ENCODE results near the gene POLR2H.

The POLR2H gene

DNA sequence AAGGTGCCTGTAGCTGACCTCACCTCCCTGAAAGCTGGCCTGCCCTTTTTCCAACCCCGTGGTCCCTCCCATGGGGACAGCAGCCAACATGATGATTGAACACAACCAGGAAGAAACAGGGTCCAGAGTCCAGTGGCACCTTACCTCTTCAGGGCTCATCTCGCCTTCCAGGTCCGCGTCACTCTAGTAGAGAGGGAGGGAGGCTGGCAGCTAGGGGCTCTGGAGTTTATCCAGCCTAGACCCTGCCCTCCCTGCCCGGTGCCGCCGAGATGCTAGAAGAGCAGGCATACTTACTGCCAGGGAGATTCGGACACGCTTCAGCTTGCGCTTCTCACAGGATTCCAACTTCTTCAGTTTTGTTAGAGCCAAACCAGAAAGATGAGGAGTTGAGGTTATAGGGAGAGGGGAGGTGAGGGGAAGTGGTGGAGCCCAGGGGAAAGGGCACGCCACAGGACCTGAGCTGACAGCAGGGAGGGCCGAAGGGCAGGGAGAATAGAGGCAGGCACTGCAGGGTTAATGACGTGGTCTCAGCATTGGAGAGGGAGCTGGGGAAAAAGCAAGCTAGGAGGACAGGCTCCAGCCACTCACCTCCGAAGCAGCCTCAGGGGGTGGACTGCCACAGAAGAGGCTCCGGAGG lies 9.2 kb upstream of the POLR2H start:
- DNase-seq (ENCODE audit: low read depth), result no peak

DNA sequence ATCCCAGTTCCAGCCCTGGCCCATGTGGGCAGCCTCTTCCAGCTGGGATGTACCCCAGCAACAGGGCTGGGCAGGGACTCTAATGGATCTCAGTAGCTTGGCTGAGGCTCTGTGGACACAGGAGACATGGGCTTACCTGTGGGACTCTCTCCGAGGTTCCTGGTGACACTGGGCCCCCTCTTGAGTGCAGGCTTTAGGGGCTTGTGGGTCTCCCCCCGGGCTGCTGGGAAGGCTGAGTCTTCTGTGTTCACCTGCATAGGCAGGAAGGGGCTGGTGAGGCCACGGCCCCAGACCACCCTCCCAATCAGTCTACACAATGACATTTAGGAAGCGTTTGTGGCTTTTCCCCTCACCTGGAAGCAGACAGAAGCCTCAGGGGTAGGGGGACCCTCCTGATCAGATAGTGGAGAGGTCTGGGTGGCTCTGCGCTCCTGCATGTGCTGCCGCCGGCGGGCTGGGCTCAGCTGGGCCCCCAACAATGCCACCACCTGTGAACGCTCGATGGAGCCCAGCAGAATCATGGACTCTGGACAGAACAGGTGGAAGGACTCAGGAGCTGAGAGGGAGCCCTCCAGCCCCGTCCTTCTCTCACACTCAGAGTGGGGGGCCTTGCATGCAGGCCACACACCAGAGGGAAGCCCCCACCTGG lies 8.5 kb upstream of the POLR2H start:
- no peak for DNase-seq (ENCODE audit: low read depth)

DNA sequence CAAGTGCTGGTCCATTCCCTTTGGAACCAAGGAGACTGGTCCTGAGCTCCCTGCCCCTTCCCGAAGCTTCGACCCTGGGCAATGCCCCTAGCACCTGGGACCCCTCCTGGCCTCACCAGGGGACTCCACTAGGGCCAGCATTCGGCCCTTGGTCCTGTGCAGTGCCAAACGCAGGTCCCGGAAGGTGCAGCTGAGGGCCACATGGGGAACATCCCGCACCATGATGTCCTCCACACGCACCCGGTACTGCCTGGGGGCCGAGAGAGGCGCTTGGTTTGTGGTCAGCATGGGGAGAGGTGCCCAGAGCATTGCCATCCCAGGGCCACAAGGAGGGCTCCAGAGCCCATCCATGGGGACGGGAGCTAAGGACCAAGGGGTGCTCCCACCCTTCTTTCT lies 8.0 kb upstream of the POLR2H start:
- DNase-seq (ENCODE audit: low read depth), result no peak

DNA sequence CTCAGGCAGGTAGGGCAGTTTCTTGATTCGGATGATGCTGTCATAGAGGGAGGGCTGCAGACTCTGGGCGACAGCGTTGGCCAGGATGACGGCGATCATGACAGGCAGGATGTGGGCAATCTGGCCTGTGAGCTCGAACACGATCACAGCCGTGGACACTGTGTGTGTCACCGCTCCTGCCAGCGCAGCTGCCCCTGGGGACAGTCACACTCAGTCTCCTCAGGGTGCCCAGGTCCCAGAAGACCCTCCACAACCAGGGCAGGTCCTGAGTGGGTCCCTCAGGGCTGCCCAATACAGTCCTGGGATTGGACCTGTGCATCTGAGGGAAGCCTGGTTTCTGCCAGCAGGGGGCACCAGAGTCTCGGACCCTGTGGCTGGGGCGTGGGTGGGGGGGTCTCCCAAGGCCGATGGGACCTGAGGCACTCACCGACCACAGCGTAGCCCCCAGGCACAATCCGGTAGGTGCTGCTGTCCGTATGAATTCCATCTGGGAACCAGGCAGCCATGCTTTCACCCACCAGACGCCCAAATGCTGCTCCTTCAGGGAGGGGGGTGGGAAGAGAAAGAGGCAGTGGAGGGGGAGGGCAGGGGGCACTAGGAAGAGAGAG lies 7.3 kb upstream of the POLR2H start:
- DNase-seq (ENCODE audit: low read depth), result no peak

DNA sequence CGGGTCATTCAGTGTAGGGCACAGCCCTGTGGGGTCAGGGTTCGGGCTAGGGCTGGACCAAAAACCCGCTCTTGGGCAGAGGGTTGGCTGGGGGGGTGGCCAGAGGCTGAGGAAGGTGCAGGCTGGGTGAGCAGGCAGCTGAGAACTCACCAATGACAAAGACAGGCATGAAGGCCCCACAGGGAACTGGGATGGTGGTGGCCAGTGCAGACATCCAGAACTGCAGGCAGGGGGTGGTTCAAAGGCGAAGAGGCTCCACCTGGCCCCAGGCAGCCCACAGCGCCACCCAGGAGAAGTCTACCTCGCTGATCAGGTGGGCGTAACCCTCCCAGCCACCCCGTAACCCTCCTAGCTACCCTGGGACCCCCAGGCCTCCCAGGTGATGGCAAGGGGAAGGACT lies 6.8 kb upstream of the POLR2H start:
- no peak for DNase-seq (ENCODE audit: low read depth)

DNA sequence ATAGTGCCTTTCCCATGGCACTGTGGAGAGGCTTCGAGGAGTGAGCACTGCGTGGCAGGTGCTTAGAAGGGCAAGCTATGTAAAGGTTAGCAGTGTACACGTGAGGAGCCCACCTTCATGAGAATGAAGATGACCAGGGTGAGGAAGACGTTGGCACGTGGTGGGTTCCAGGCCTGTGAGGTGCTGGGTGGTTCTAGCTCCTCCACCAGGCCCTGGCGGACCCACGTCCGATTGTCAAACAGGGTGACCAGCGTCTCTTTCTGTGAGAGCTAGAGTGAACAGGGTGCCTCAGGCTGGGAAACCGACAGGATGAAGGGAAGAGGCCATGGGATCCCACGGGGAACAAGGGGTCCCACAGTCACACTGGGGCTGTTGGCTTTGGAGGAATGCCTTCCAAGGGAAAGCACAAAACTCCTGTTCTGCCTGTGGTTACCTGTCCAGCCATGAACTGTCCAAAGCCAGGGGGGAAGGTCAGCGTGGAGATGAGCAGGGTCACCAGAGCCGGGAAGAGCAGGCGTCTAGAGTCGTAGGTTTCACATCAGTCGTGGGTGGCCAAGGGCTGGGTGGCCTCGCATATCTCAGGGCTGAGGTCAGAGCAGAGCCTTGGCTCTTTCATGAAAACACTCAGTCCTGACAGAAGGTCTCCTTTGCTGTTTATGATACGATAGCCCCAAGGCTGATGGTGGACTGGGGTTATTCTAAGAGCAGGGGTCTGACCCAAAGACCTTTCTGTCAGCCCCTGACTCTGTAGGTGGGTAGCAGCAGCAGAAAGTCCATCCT lies 6.1 kb upstream of the POLR2H start:
- DNase-seq (ENCODE audit: low read depth), result no peak

DNA sequence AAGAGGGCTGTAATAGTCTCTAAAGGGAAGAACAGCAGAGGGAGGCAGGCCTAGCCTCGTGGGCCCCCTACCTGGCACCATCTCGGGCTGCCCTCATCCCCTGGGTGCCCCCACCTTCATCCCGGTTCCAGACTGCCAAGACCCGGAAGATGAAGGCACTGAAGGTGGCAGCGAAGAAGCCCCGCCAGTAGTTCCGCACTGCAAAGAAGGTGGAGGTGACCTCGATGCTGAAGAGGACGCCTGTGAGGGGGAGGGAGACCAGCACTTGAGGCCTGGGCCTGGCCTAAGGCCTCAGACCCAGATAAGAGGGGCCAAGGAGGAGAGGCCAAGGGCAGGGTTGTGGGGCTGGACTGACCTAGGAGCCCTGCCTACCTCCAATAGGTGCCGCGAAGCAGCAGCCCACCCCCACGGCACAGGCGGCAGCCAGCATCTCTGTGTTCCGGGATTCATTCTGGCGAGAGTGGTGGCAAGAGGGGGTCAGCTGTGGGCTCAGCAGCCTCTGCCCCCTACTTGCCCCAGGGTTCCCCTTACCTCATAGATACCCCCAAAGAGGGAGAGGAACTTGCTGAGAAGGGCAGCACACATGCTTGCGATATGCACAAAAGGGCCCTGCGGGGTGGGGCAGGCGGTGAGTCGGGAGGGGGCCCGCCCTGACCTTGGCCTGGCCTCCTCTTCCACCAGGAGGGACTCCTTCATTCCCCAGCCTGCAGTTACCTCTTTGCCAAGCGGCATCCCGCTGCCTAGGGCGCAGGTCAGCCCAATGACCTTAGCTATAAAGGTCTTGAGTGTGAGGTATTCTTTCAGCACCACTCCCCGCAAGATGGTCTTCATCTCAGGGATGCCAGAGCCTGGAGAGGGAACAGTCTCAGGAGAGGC lies 4.0 kb upstream of the POLR2H start:
- DNase-seq (ENCODE audit: low read depth), result no peak

DNA sequence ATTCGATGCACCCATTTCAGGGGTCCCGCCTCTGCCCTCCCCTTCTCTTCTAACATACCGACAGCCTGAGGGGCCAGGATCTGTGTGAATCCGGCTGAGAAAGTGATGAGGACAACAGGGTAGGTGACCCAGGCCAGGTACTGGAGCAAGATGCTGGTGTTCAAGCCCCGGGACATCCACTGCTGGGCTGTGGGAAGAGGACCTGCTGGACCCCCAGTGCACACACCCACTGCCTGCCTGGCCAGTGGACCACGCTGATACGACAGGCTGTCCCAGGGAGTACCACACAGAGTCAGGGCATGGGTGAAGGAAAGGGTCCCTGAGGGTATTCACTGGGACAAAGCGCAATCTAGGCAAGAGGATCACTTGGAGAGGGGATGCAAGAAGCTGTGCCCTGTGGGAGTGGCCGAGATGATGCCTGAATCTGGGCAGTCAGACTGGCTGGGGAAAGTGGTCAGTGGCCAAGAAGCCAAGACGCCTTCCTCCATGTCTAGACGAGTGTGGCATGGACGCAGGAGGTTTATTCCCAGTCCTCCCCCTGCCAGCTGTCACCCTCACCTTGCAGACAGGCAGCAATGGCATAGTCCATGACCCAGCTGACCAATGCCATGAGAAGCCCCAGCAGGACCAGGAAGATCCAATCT lies 3.3 kb upstream of the POLR2H start:
- no peak for DNase-seq (ENCODE audit: low read depth)

DNA sequence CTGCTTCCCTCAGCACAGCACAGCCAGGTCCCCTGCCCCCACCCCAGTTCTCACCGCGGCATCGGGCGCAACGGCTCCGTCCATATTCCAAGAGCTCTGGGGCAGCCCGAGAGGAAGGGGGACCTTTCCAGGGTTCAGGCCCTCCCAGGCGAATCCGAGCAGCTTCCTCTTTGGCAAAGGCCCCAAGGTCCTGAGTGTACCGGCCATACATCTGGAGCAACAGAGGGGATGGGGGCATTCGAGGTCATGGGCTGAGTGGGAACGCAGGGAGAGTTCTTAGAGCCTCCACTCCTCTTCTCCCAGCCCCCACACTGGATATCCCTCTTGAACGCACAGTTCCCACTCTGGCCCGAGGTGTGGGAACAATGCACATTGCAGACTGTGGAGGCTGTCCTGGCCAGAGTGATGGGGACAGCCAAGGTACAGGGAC lies 2.6 kb upstream of the POLR2H start:
- DNase-seq (ENCODE audit: low read depth), result no peak

DNA sequence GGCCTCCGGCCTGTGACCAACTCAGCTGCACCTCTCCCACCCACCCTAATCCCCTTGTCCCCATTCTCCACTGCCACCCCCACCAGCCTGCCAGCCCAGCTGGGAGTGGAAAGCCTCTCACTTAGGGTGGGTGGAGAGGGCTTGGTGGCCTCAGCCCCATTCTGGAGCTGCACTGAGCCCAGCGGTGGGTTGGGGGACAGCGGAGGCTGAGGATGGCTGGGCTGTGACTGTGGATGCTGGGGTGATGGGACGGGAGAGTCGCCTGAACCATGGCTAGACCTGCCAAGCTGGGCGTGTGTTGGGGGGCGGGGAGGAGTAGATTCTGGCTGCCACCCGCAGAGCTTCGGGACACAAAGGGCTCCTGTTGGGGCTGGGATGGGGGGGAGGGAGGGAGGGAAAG lies 1.9 kb upstream of the POLR2H start:
- no peak for DNase-seq (ENCODE audit: low read depth)

DNA sequence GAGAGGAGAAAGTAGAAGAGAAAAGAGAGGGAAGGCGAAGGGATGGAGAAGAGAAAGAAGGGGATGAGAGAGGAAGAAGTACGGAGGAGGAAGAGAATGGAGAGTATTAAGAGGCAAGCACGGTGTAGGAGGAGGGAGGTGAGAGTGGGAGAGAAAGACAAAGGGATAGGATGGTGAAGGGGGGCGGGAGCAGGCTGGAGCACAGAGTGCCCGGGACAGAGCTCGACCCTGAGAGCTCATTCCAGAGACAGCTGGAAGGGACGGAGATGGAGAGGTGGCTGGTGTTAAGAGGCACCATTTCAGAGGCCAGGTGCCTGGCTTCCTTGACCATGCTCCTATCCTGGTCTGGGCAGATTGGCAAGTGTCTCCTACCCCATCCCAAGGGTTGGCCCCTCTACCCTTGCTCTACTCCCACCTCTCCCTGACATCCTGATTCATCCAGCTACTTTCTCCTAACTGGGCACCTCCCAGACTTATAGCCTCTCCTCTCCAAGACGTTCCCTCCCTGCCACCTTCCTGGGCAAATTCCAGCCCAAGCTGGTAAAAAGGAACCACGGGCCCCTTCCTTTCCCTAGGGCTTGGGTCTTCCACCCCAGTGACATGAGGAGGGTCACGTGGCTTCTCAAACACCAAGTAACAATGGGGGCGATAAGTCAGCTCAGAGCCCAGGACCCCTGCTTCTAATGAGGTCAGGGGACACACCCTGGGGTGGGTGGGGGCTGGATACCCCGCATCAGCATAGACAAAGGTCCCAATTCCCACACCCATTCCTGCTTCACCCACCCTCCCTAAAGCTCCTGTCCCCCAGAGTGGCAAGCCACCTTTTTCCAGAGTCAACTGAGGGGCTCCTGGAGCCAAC lies 1.2 kb upstream of the POLR2H start:
- no peak for DNase-seq (ENCODE audit: low read depth)

DNA sequence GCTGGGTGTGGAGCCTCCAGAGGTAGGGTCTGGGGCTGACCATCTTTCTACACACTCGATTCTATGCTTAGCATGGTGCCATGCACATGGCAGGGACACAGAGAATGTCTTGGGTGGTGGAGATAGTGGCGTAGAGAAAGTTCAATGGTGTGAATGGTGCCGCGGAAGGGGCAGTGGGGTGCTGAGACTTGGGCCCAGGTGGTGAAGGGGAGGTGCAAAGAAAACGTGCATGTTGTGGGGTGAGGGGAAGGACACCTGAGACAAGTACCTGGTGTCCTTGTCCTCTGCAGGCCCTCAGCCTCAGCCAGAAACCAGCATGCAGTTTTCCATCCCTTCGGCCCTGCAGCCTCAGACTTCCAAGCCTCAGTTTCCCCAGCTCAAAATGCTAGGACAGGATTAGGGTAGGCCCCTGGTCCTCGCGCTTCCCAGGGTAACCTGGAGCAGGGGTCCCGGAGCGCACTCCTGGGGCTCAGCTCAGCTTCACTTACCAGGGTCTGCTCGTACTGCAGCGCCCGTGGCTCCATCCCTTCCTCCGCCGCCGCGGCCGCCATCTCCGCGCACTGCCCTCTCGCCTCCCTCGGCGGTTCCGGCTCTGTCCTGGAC lies 480 bp upstream of the POLR2H start:
- DNase-seq (ENCODE audit: low read depth), result no peak

DNA sequence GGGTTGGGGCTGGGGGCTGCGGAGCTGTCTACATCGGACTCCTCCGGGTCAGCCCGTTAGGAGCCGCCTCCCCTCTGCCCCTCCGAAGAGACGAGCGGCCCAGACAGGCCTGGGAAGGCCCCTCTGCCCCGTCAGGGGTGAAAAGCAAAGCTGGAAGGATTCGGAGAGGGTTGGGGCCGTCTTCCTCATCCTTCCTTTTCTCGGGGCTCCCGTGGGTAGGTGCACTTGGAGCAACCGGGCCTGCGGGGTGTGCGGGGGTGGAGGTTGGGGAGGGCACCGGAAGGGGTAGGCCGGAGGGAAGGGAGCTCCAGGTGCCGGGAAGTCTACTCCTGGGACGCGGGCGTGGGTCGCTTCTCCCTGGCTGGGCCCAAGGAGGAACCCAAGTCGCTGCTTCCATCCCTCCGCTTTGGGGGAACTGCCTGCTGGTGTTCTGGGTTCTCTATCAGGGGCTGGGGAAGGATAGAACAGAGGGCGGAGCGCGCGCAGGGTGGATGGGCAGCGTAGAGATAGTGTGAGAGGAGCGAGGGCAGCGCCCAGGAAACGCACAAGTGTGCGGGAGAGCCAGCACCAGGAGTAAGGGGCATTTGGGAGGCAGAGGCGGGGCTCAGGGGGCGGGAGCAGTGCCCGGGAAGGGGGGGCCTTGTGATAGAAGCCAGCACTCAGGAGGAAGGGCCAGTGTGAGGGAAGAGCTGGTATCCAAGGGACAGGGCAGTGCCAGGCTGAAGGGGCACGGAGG lies 590 bp downstream of the POLR2H start:
- peak; percentile 40 for DNase-seq (ENCODE audit: low read depth)

DNA sequence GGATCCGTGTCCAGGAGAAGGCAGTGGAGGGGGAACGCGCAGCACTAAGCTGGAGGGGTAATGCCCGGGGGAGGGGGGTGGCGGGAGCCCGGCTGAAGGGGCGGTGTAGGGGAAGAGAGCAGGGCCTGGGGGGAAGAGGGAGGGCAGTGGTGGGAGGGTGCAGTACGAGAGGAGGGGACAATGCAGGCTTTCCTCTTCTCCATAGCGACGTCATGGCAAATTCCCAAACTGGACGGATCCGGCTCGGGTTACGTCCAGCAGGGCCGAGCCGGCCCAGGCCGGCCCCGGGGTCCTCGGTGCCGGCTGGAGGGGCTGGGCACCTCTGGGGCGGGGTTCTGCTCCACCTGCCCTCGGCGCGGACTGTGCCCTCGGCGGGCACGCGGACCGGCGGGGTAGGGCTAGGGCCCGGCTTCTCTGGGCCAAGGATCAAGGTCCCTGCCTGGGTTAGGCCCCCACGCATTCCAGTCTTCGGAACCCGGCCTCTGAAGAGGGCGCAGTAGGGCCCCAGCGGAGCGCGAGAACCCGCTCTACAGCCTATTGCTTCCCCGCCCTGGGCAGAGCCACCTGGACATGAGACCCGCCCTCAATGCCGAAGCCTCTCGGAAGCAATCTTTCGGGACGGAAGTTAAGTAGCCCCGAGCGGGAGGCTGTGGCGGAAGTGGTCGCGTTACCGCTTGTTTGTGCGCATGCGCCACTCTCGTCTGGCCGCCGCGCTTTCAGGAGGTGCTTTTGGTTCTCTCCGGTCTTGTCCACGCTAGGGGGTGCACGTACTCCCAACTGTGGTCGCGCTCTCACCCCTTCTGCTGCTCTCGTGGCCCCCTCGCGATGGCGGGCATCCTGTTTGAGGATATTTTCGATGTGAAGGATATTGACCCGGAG lies 1.4 kb downstream of the POLR2H start:
- DNase-seq (ENCODE audit: low read depth), result peak; percentile 92

DNA sequence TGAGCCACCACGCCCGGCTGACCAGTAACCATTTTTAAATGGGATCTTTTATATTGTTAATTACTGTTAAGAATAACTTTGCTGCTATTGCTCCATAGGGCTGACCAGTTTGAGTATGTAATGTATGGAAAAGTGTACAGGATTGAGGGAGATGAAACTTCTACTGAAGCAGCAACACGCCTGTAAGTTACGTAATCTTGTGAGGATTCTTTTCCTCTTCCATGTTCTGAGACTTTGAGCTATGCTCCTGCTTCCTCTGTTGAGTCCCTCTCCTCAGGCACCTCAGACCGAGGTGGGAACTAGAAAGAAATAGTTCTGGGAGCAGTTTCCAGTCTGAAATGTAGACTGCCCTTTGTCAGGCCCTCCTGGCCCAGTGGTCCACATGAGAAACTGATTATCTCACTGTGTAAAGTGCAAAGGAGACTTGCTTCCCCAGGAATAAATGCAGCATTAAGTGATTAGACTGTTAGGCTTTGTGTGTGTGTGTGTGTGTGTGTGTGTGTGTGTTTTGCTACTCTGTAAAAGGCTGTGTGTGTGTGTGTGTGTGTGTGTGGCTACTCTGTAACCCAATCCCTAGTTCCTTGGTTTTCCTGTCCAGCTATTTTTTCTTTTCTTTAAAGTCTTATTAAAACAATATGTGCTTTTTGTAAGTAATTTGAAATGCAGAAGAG lies 5.2 kb downstream of the POLR2H start:
- DNase-seq (ENCODE audit: low read depth), result no peak

DNA sequence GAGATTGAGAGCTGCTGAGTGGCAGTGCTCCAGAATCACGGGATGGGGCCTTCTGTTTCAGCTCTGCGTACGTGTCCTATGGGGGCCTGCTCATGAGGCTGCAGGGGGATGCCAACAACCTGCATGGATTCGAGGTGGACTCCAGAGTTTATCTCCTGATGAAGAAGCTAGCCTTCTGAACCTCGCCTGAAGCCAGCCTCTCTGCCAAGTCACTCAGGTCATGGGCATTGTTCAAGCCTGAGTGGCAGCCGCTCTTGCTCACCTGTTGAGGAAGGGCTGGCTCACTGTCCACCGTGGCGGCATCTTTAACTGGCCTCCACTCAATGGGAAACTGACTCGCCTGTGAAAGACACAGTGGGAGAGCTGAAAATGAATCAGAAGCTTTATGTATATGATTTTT lies 6.6 kb downstream of the POLR2H start:
- DNase-seq (ENCODE audit: low read depth), result no peak

DNA sequence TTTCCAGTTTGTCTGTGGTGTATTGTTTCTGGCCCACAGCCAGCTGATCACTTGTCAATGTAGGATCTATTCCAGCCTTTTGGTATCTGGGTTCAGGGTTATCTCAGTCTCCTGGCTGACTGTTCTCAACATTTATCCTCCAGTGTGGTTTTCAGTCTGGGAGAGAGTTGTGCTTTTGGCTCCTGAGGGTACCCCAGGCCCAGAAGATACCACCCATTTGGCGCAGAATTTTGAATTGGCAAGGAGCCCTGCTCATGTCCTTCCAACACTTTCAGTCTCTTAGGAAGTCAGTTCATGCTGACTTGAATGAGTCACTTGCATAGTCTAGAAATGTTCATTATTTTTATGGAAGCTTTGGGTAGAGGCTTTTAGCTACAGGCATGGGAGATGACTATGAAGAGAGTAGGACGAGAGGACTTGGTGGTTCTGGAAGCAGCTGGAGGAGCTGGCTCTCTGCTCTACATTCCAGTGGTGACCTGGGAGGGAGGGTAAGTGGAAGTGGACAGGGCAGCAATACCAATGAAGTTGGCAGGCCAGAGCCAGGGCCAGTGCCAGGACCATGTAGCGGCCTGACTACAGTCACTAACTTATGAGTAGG lies 7.2 kb downstream of the POLR2H start:
- no peak for DNase-seq (ENCODE audit: low read depth)
